GM23248 (cell line): ENCODE measurements around the gene ATG2B. TPM values are rescaled to one million over a fixed set of nuclear protein-coding genes. Genes with fewer than 3 reads are reported as not detected.

Source experiments
- DNase-seq: peaks from one replicate; pipeline ENCODE4 v3.0.0-alpha.2; 2015
- H2AFZ ChIP-seq: fragments of 200-600 bp; sonication (generic); 2 replicates; pipeline ENCODE4 v1.6.1; 2016; ENCODE audit warnings: antibody characterized with exemption
- H3F3A ChIP-seq: fragments of 200-600 bp; sonication (generic); 2 replicates; pipeline ENCODE4 v1.6.1; 2016; ENCODE audit warnings: mild to moderate bottlenecking, antibody characterized with exemption, mixed run types; ENCODE audit not compliant: insufficient read depth
- H3K27ac ChIP-seq: fragments of 200-600 bp; sonication (generic); 2 replicates; pipeline ENCODE4 v1.5.1; 2016; ENCODE audit warnings: mild to moderate bottlenecking
- H3K27me3 ChIP-seq: fragments of 200-600 bp; sonication (generic); replicated peaks from 2 replicates; pipeline ENCODE4 v1.6.1; 2016; ENCODE audit warnings: mild to moderate bottlenecking; ENCODE audit not compliant: insufficient read depth
- H3K36me3 ChIP-seq: fragments of 200-600 bp; sonication (generic); 2 replicates; pipeline ENCODE4 v1.6.1; 2016; ENCODE audit warnings: low read depth, mild to moderate bottlenecking
- H3K4me1 ChIP-seq: fragments of 200-600 bp; sonication (generic); 2 replicates; pipeline ENCODE4 v1.6.1; 2016; ENCODE audit warnings: mild to moderate bottlenecking; ENCODE audit not compliant: insufficient read depth
- H3K4me2 ChIP-seq: fragments of 200-600 bp; sonication (generic); one replicate; pipeline ENCODE4 v1.6.1; 2016; ENCODE audit warnings: mild to moderate bottlenecking; ENCODE audit not compliant: unreplicated experiment
- H3K4me3 ChIP-seq: fragments of 200-600 bp; sonication (generic); 2 replicates; pipeline ENCODE4 v1.5.1; 2016; ENCODE audit warnings: mild to moderate bottlenecking
- H3K79me2 ChIP-seq: fragments of 200-600 bp; sonication (generic); 2 replicates; pipeline ENCODE4 v1.6.1; 2016; ENCODE audit warnings: mild to moderate bottlenecking; ENCODE audit not compliant: insufficient read depth
- H3K9ac ChIP-seq: fragments of 200-600 bp; sonication (generic); 2 replicates; pipeline ENCODE4 v1.6.1; 2016; ENCODE audit warnings: mild to moderate bottlenecking
- H3K9me2 ChIP-seq: fragments of 200-600 bp; sonication (generic); 2 replicates; pipeline ENCODE4 v1.6.1; 2016; ENCODE audit warnings: mixed run types, mild to moderate bottlenecking, moderate library complexity; ENCODE audit not compliant: insufficient read depth
- H3K9me3 ChIP-seq: fragments of 200-600 bp; sonication (generic); one replicate; pipeline ENCODE4 v1.6.1; 2017; ENCODE audit warnings: low read depth
- H4K20me1 ChIP-seq: fragments of 200-600 bp; sonication (generic); 2 replicates; pipeline ENCODE4 v1.6.0; 2016; ENCODE audit not compliant: insufficient read depth
- EZH2 ChIP-seq: fragments of 200-600 bp; sonication (generic); IDR thresholded peaks from 2 replicates; pipeline ENCODE4 v1.6.1; 2018; ENCODE audit warnings: antibody characterized with exemption, mild to moderate bottlenecking; ENCODE audit not compliant: insufficient read depth, poor library complexity, severe bottlenecking
- EZH2phosphoT487 ChIP-seq: fragments of 200-600 bp; sonication (generic); IDR thresholded peaks from 2 replicates; pipeline ENCODE4 v1.6.1; 2018; ENCODE audit warnings: antibody characterized with exemption, moderate library complexity, mild to moderate bottlenecking, low read depth; ENCODE audit not compliant: insufficient read depth
- WGBS, 2 experiments: methylation state at CpG; one replicate each; pipeline ENCODE4 v1.1.6; 2015 to 2017; ENCODE audit warnings: low lambda C conversion rate in 2 of 2, low coverage in 1 of 2; ENCODE audit errors: missing lambda C conversion rate in 2 of 2; 5-methylcytosine and 5-hydroxymethylcytosine counted together
- in situ Hi-C: fragments of 300-500 bp; cut with MboI; formaldehyde crosslinking; loops from 2 replicates; pipeline ENCODE4 v1.15.0; 2020
- polyA plus RNA-seq: library from polyadenylated mRNA; unstranded; fragments of >200 nt; fragmentation: Nextera tagmentation; extraction: Ambion mirVana; gene quantifications from 2 replicates; pipeline ENCODE4 v1.2.1, GENCODE V29; 2016
- total RNA-seq: library from RNA; depleted of rRNA; stranded (reverse); fragments of >200 nt; shearing (Covaris generic); gene quantifications from 2 replicates; pipeline ENCODE4 v1.2.3, GENCODE V29; 2014

Gene ATG2B
- total and polyA plus RNA-seq, 2 experiments from 2014 or later, result 2.9 to 10.7 TPM

GRCh38 chr14:96264200-96264553, 99.0 kb downstream of the ATG2B start:
- Histone ChIP-seq H3K9ac (no peak overlapping the region), H3K36me3 (no peaks in the 10 kb centered on the region), H3K27ac (no peak overlapping the region), H2AFZ (no peak overlapping the region), H4K20me1 (no peaks in the 10 kb centered on the region), H3K9me3 (no peaks in the 10 kb centered on the region), H3K79me2 (peaks cover 8% of the 10 kb centered on the region; the same call in 1 of the 2 replicates), H3K4me1 (peaks cover 33% of the 10 kb centered on the region), H3K9me2 (no peaks in the 10 kb centered on the region), H3K27me3 (no peaks in the 10 kb centered on the region), H3K4me3 (no peak overlapping the region), H3K4me2 (no peak overlapping the region), H3F3A (peaks cover 40% of the 10 kb centered on the region)
- WGBS, 2 experiments, result 88 to 89% methylated on average over 14 of the region's 14 CpGs
- DNase-seq, result no peak
- in situ Hi-C loops, result no loop called here
- TF ChIP-seq EZH2 (no peak), EZH2phosphoT487 (no peak)

GRCh38 chr14:96263347-96264199, 99.6 kb downstream of the ATG2B start:
- no peaks in the 10 kb centered on the region for H3K9me2 ChIP-seq
- H3F3A ChIP-seq, result peaks cover 37% of the 10 kb centered on the region
- H2AFZ ChIP-seq, result no peak overlapping the region
- no peak overlapping the region for H3K4me2 ChIP-seq
- no peak for TF ChIP-seq EZH2
- TF ChIP-seq EZH2phosphoT487, result no peak
- H3K36me3 ChIP-seq, result no peaks in the 10 kb centered on the region
- no peak overlapping the region for H3K4me3 ChIP-seq
- in situ Hi-C loops, result no loop called here
- no peaks in the 10 kb centered on the region for H3K27me3 ChIP-seq
- DNase-seq, result no peak
- WGBS, 2 experiments, result 97% methylated on average over 20 of the region's 20 CpGs
- no peaks in the 10 kb centered on the region for H4K20me1 ChIP-seq
- peaks cover 14% of the 10 kb centered on the region for H3K79me2 ChIP-seq
- peaks cover 28% of the 10 kb centered on the region for H3K4me1 ChIP-seq
- no peaks in the 10 kb centered on the region for H3K9me3 ChIP-seq
- no peak overlapping the region for H3K9ac ChIP-seq
- no peak overlapping the region for H3K27ac ChIP-seq

GRCh38 chr14:96261772-96262655, 101.1 kb downstream of the ATG2B start:
- DNase-seq, result no peak
- Histone ChIP-seq H3K9ac (no peak overlapping the region), H3K9me2 (no peaks in the 10 kb centered on the region), H3K79me2 (peaks cover 26% of the 10 kb centered on the region), H3K4me3 (no peak overlapping the region), H3K36me3 (no peaks in the 10 kb centered on the region), H4K20me1 (no peaks in the 10 kb centered on the region), H2AFZ (no peak overlapping the region), H3F3A (peaks cover 24% of the 10 kb centered on the region), H3K27ac (no peak overlapping the region), H3K27me3 (no peaks in the 10 kb centered on the region), H3K4me2 (no peak overlapping the region), H3K4me1 (peaks cover 19% of the 10 kb centered on the region), H3K9me3 (no peaks in the 10 kb centered on the region)
- TF ChIP-seq EZH2 (no peak), EZH2phosphoT487 (no peak)
- in situ Hi-C loops, result no loop called here
- whole genome bisulfite sequencing, 2 experiments, result 75 to 77% methylated on average over 15 to 16 of the region's 16 CpGs

- H3K4me3 ChIP-seq, result no peak overlapping the region
- H3K36me3 ChIP-seq, result no peaks in the 10 kb centered on the region
- H3K9ac ChIP-seq, result 0 out of 2 replicates have a peak overlapping the region, but pooled peaks have one; percentile 19
- peaks cover 26% of the 10 kb centered on the region for H3K79me2 ChIP-seq
- H4K20me1 ChIP-seq, result no peaks in the 10 kb centered on the region
- H3K4me2 ChIP-seq, result no peak overlapping the region
- no peaks in the 10 kb centered on the region for H3K27me3 ChIP-seq
- H3F3A ChIP-seq, result peaks cover 30% of the 10 kb centered on the region
- WGBS, 2 experiments, result 91 to 93% methylated on average over 5 of the region's 5 CpGs
- H3K4me1 ChIP-seq, result peaks cover 26% of the 10 kb centered on the region
- peak overlapping the region; percentile 55 for H3K27ac ChIP-seq
- no peak overlapping the region for H2AFZ ChIP-seq
- DNase-seq, result no peak
- no peaks in the 10 kb centered on the region for H3K9me3 ChIP-seq
- no peak for TF ChIP-seq EZH2phosphoT487
- no peak for TF ChIP-seq EZH2
- in situ Hi-C loops, result no loop called here
- no peaks in the 10 kb centered on the region for H3K9me2 ChIP-seq
These were observed 102.1 kb downstream of the ATG2B start for GRCh38 chr14:96261053-96261452.
